SHP77 treated with DMSO at 0.1 percent for 48 hours (cell line): Measurements from ENCODE around the gene RINT1.

Experiments used
- DNase-seq: peaks from one replicate; lab custom pipeline; 2025; lab: John Stamatoyannopoulos, UW

RINT1 gene

DNA sequence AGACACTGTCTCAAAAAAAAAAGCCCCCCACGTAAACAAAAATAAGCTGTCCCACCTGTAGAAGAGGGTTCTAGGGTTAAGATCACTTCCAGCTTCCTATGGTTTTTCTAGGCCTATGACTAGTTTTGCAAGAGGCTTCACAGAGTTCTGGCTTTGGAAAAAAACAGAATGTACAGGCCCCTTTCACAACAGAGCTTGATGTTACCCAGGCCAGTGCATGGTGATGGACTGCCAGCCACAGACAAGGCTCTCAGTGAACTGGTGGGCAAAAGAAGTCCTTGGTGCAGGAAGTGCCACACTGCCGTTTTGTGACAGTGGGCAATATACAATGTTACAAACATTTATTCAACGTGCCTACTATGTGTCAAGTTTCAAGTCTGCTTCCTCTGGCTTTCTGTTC lies 67.5 kb downstream of the RINT1 start:
- DNase-seq, result no peak

DNA sequence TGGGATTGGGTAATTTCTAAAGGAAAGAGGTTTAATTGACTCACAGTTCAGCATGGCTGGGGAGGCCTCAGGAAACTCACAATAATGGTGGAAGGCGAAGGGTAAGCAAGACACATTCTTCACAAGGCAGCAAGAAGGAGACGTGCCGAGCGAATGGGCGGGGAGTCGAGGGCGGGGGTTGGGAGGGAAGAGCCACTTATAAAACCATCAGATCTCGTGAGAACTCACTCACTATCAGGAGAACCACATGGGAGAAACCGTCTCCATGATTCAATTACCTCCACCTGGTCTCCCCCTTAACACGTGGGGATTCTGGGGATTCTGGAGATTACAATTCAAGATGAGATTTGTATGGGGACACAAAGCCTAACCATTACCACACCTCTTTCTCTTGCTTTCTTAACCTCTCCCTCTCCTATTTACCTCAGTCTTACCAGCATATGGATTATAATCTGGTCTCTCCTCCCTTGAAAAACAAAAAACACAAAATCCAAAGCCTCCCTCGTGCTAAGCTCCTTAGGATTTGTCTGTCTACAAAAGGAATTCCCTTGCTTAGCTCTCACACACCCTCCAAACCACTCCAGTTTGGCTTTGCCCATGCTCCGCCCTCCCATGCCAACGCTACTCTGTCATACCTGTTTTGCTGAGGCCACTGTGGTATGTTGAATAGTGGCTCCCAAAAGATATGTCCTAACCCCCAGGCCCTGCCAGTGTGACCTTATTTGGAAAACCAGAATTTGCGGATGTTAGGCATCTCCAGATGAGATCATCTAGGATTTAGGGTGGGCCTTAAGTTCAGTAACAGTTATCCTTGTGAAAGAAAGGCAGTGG lies 68.9 kb downstream of the RINT1 start:
- no peak for DNase-seq

DNA sequence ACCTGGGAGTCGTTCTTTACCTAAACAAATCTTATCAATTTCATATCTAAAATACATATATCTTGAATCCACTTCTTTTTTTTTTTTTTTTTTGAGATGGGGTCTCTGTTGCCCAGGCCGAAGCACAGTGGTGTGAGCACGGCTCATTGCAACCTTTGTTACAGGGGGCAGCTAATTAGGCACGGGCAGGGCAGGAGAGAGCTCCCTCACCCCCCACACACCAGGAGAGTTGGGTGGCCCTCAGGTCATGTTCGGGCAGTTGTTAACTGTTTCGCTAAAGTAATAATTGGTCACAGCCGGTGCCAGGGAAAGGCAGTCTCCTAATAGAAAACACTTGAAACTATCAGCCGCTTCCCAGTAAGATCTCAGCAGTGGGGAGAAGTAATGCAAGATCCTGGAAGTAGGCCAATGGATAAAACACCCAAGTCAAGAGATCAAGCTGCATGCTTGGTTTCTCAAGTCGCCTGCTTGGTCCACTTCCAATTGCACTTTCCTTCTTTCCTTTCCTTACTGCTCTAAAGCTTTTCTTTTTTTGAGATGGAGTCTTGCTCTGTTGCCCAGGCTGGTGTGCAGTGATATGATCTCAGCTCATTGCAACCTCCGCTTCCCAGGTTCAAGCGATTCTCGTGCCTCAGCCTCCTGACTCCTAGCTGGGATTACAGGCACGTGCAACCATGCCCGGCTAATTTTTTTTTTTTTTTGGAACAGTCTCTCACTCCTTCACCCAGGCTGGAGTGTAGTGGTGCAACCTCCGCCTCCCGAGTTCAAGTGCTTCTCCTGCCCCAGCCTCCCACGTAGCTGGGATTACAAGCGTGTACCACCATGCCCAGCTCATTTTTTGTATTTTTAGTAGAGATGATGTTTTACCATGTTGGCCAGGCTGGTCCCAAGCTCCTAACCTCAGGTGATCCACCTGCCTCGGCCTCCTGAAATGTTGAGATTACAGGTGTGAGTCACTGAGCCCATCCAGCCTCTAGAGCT lies 70.6 kb downstream of the RINT1 start:
- DNase-seq, result no peak

DNA sequence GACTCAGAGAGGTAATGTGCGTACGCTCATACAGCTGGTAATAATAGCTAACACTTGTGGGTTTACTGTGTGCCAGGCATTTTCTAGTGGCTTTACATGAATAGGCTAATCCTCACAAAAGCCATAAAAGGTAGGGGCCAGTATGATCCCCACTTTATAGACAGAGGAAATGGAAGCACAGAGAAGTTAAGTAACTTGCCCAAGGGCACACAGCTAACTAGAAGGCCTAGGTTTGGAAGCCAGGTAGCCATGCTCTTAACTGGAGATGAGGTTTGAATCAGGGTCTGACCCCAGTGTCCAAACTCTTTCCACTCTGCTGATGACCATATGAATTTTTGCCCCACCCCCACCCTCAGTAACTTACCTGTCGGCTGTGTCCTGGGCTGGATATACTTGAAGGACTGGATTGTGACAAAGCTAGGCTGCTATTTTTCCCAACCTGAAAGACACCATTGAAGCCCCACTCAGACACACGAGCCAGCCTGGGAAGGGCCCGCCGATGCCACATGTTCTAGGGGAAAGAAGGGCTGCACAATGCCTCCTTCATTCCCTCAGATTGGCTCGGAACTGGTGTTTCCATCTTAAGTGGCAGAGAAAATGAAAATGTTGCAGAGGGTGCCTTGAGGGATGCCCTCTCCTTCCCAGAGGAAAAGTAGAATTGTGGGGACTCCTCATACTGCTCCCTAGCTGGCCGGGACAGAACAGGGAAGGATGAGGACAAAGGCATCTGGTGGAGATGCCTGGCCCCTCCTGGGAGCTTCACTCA lies 78.3 kb downstream of the RINT1 start:
- no peak for DNase-seq

DNA sequence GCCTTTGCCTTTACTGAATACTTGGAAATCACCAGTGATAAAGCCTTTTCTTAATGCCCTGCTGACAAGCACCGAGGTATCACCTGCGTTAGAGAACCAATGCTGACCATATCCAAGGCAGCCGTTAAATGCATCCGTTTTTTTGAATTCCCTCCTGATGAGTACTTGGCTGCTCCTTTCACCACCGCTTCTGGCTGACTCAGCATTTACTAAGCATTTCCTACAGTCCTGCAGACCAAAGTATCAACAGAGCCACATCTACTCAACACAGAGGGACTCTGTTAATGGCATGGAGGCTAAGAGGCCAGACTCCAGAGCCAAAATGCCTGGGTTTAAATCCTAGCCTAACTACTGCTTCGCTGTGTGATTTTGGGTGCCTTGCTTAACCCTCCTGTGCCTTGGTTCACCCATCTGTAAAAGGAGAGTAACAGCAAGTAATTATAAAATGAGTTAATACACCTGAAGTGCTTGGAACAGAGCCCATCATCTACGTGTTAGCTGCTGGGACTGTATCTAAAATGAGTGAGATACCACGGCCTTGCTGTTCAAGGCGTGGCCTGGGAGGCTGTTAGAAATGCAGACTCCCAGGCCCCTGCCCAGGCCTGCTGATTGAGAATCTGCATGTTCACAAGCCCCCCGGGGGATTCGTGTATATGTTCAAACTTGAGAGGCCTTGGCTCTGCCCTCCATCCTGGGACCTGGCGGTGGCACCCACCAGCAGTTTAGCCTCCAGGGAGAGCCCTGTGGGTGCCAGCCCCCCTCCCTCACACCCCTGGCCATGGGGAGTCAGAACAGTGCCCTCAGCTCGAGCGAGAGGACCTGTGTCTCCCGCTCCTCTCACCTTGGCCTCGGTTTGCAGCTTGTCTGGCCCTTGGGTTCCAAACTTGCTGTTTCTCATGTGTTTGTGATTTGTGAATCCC lies 80.1 kb downstream of the RINT1 start:
- no peak for DNase-seq

DNA sequence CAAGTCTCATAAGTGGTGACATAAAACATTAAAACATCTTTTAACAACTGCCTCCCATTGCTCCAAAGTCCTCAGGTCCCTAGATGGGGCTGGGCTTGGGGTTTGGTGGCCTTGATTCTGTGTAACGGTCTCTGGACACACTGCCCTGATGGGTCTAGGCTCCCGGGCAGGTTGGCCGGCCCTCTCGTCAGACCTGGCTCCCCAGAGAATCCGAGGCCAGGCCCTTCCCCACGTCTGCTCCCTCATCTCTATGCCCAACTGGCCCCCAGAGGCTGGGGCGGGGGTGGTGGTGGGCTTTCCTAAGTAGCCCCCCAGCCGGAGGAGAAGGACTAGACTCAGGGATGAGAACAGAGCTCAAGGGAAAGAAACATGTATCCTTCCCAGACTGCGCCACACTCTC lies 80.8 kb downstream of the RINT1 start:
- no peak for DNase-seq

DNA sequence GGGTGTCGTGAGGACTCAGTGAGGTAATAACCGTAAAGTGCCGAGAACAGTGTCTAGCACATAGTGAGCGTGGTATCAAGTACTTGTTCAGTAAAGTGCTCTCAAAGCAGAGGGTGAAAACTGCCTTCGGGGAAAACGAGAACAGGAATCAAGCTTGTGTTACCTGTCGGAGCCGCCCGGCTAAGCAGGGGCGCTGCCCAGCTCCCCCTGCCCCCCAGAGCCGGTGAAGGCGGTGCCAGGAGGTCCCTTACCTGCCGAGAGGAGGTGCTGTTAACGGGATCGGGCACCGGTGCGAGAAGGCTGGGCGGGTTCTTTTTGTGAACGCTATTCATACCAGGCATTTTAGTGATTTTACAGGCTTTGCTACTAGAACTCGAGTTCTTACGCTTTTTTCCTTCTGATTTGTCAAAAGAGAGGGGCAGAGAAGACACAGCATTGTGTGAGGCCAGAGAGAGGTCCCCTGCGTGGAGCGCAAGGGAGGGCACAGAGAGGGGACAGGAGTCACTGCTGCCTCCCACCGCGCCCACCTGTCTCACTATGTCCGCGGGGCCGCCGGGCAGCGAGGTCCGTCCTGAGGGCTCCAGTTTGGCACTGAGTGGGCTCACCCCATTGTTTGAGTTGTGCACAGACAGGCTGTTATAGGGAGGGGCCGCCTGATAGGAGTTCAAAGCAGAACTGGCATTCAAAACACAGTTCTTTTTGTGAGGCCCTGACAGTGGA lies 81.8 kb downstream of the RINT1 start:
- DNase-seq, result no peak

DNA sequence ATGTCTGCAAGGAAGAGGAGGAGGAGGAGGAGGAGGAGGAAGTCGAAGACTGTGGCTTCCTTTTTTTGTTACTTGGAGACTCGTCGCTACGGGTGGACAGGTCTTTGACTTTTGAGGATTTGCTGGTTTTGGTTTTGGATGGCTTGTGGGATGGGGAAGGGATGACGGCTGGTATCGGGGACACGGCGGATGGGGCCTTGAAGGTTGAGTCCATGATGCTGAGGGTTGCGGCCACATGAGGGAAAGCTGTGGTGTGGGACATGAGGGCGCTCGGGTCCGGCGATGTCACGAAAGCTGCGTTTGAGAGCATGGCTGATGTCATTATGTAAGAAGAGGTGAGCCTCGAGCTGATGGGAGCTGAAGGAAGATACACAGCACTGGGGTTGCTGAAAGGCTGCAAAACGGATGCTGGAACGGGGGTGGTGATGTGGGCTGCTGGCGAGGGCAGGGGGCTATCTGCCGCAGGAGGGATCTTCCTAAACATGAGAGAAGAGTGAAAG lies 82.4 kb downstream of the RINT1 start:
- no peak for DNase-seq
